Measurements from ENCODE around the gene CLNK. TPM values are rescaled to one million over a fixed set of nuclear protein-coding genes. Genes with fewer than 3 reads are reported as not detected.

CLNK gene
- total RNA-seq, 1 donor from 2014 or later: 2.4 TPM

GRCh38 chr4:10458177-10458576 is 226.4 kb downstream of the CLNK start:
- DNase-seq (ENCODE audit: low spot score): no peak

DNA sequence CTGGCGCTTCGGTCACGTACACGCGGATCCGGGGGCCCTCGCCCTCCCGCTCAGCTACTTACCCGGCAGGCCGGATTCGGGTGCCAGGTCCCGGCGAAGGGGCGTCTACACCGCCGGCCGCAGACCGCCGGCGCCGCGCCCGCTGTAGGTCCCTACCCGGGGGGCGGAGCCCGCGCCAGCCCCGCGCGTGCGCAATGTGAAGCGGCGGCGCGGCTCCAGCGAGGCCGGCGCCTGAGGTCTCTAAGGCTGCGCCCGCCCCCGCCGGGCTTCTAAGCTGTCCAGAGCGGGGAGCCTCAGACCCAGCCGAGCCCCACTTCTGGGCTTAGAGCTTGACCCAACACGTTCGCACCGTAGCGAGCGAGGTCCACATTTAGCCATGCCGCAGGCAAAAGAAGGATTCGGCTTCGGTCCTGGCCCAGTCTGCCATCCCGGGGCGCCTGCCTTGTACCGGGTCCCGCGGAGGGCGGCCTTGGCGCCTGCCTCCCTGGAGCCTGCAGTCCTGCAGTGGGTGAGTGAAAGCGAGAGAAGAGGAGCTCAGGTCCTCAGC is 227.2 kb downstream of the CLNK start, which contains the start of gene ZNF518B:
ZNF518B (minus strand) TSS at position 172 of the 547 bp plus-strand sequence. CDS start 11,098 bp downstream, outside the sequence.
- DNase-seq (ENCODE audit: low spot score): peak; percentile 78

GRCh38 chr4:10456595-10457254 is 227.8 kb downstream of the CLNK start:
- DNase-seq (ENCODE audit: low spot score): peak; percentile 62

GRCh38 chr4:10456260-10456594 is 228.3 kb downstream of the CLNK start:
- DNase-seq (ENCODE audit: low spot score): no peak

DNA sequence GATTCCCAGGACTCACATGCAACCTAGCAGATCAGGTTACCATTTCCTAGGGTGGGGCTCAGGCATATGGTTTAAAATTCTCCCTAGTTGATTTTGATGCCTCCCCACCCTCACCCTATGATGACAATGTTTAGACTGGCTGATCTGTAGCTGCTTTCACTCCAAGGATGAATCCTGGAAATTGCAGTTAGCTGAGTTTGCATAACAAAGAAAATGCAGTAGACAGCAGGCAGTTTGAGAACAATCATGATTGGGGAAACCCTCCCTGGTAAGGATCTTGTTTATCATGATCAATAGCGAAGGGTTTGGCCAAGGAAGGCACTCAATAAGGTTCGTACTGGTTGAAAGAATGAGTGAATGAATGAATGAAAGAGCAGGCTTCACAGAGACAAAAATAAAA is 229.4 kb downstream of the CLNK start:
- DNase-seq (ENCODE audit: low spot score): no peak

GRCh38 chr4:10454726-10455125 is 229.8 kb downstream of the CLNK start:
- DNase-seq (ENCODE audit: low spot score): no peak

DNA sequence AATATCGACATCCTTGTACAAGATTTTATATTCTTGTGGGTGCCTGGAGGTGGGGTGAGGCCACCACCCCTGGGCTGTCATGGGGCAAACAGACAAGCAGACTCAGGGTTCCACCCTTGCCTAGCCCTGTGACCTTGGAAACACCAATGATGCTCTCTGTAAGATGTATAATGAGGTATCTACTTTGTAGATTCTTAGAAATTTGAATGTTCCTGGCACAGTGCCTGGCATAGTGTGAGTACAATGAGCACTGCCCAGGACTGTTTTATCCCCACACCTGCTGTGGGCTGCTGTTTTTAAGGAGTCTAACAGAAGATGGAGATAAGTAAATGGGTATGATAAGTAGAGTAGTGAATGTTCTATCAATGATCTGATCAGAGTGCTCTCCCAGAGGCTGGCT is 230.4 kb downstream of the CLNK start:
- DNase-seq (ENCODE audit: low spot score): no peak

- peak; percentile 95 for DNase-seq (ENCODE audit: low spot score)
These were observed 235.6 kb downstream of the CLNK start for GRCh38 chr4:10448991-10449390.

GRCh38 chr4:10442976-10443375 is 241.6 kb downstream of the CLNK start:
- no peak for DNase-seq (ENCODE audit: low spot score)

DNA sequence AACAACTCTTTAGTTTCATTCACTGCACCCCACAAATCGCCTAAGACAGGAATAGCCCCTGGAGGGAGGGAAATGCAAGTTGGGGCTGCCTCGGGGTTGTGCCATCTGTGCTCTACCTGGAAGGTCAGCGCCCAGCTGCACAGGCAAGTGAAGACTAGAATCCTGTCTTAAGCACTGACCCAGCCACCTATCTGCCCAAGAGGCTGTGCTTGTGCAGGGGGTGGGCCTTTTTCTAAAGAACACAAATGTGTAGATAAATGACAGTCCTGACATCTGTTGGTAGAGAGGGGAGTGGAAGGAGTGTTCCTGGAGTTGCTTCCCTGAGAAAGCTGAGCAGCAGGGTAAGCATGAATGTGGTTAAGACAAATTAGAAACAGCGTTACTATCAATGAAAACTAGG is 243.1 kb downstream of the CLNK start:
- DNase-seq (ENCODE audit: low spot score): no peak

DNA sequence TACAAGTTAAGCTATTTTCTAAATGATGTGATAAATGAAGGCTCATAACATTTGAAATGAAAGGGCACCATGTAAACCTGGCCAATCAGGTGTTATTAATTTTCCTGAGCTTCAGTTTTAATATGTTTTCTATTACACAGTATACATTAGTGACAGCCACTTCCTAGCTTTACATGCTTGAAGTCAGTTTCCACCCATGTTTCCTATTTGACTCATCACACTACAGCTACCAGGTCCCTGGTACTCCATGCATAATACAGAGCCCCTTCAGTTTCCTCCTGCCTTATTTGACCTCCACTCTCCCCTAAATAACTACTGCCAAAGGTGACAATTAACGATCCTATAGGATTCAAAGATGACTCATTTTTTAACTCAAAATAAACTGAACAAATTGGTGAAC is 245.6 kb downstream of the CLNK start:
- DNase-seq (ENCODE audit: low spot score): no peak

DNA sequence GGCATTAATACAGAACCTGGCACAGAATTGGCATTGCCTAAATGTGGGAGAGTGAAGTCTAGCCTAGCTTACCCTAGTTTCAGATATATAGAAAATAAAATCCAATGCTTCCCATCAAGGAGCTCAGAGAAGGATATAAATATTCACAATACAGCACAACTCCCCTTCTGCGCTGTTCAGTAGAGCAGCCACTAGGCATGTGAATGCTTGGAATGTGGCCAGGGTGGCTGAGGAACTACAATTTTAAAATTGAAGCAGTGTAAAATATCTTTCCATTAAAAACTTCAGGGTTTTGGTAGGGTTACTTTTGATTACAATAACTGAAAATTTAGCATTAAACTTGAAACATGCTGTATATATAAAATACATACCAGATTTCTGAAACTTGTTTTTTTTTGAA is 246.8 kb downstream of the CLNK start:
- DNase-seq (ENCODE audit: low spot score): no peak

Other genes with a start within 250 kb of the CLNK start
- gene ZNF518B, start 227.3 kb downstream of the CLNK start, total RNA-seq (ENCODE audit: insufficient read depth, low replicate concordance): 61.4 TPM